ENCODE data around the gene DLG5.

DLG5 gene

DNA sequence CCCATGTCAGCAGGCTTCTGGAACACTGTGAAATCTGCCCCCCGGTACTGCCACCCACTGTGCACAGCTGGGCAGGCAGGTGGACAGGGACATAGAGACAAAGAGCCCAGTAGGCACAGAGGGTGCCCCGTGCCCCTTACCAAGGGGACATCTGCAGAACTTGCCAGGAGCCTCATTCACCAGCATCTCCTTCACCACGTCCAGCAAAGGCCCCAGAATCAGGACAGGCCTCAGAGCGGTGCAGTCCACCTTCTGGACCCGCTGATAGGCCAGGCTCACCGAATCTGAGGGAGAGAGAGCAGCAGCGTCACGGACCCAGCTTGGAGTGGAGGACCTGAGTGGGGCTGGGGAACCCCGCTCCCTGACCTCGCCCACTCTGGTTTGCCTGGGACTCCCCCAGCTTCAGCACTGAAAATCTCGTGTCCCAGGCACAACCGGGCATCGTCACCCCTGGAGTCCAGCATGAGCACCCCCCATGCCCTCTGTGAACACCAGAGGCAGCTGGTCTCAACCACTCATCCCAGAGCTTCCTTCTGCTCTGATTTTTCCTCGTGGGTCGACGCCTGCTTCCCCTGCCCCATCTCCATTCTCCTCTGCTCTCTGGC is 130.1 kb downstream of the DLG5 start:
- TF ChIP-seq CTCF (IDR thresholded peaks at IDR 0.05; ENCODE audit: insufficient read depth, low read length, missing control alignments): no peak
- DNase-seq (ENCODE audit: low read depth, low spot score): no peak
- no peak overlapping the region for H3K4me3 ChIP-seq (ENCODE audit: low read depth, low read length)
- CTCF ChIA-PET: interaction anchor here (1.1 to 1.2 kb wide), 2 partner anchors 9 to 630 kb away, joined by 3 read pairs; no protein-coding TSS in a partner anchor
- POLR2A ChIA-PET: no interaction called here

DNA sequence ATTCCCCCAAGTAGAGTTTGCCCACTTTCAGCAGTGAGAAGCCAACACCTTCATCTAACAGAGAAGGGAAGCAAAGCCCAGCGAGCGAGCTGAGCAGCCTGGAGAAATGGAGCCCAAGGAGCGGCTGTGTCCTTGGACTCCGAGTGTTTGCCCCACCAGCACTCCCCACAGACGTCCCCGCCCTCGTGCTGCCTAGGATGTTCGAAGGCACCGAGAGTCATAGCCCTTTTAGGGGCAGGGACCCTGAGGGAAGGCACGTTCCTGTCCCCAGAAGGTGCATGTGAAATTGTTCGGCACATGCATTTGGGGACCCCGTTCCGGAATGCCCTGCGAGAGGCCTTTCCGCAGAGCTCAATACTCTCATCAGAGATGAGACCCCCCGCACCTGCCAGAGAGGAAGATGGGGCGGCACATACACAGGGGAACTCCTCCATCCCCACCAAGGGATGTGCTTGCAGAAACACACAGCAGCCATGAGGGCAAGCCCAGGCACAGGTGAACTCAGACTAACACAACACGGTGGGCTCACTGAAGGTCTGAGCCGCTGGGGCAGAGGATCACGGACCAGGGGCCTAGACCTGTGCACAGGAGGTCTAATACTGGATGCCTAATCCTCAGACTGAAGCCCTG is 131.0 kb downstream of the DLG5 start:
- ChIA-PET POLR2A (no interaction called here), CTCF (interaction anchor here (0.7 kb wide), 1 partner anchor 10 kb away, joined by 3 read pairs; no protein-coding TSS in a partner anchor)
- no peak overlapping the region for H3K4me3 ChIP-seq (ENCODE audit: low read depth, low read length)
- DNase-seq (ENCODE audit: low read depth, low spot score): no peak
- TF ChIP-seq CTCF (IDR thresholded peaks at IDR 0.05; ENCODE audit: insufficient read depth, low read length, missing control alignments): no peak

- no peak for TF ChIP-seq CTCF (IDR thresholded peaks at IDR 0.05; ENCODE audit: insufficient read depth, low read length, missing control alignments)
- no peak overlapping the region for H3K4me3 ChIP-seq (ENCODE audit: low read depth, low read length)
- ChIA-PET CTCF (no interaction called here), POLR2A (interaction anchor here (0.5 kb wide), 1 partner anchor 43 kb away, joined by 4 read pairs; no protein-coding TSS in a partner anchor)
- DNase-seq (ENCODE audit: low read depth, low spot score): no peak
Measured at GRCh38 chr10:77794256-77795142, 132.1 kb downstream of the DLG5 start.

DNA sequence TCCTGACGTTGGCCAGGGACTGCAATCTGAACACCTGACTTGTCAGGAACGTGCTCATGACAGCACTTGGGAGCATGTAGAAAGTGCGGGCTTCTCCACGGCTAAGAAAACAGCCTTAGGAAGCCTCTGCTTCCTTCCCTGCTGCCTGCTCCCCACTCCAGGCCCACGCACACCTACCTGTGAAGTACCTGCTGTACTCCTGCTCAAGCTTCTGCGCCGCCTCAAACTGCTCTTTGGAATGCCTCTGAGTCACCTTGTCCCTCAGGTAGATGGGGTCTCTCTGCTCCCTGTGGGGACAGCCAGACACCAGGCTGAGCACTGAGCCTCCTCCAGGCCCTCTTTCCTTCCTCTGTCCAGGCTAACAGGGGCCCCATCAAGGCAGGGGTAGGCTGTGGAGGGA is 132.7 kb downstream of the DLG5 start:
- CTCF ChIA-PET: no interaction called here

GRCh38 chr10:77792155-77792554 is 134.4 kb downstream of the DLG5 start:
- no peak overlapping the region for H3K4me3 ChIP-seq (ENCODE audit: low read depth, low read length)
- DNase-seq (ENCODE audit: low read depth, low spot score): no peak
- ChIA-PET CTCF (interaction anchor here (0.7 kb wide), 1 partner anchor 80 kb away, joined by 3 read pairs; no protein-coding TSS in a partner anchor), POLR2A (no interaction called here)
- TF ChIP-seq CTCF (IDR thresholded peaks at IDR 0.05; ENCODE audit: insufficient read depth, low read length, missing control alignments): no peak

More for the DNA sequence above, 132.7 kb downstream of the DLG5 start:
- no peak overlapping the region for H3K4me3 ChIP-seq (ENCODE audit: low read depth, low read length)
- DNase-seq (ENCODE audit: low read depth, low spot score): no peak
- POLR2A ChIA-PET: no interaction called here
- no peak for TF ChIP-seq CTCF (IDR thresholded peaks at IDR 0.05; ENCODE audit: insufficient read depth, low read length, missing control alignments)

DNA sequence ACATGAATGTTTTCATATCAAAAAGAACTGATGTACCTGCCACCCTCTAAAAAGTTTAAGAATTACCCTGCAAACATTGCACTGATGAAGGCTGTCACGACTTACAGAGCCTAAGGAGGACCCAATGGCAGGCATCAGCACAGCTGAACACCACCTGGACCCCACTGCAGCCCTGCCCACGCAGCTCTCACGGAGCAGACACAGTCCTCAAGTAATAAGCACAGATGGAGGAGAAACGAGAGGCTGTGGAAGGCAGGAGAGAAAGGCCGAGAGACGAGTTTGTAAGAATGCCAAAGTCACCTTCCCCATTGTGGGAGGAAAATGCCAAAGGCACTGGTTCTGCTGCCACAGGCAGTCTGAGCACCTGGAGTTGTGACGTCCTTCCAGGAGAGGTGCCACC is 135.0 kb downstream of the DLG5 start:
- DNase-seq (ENCODE audit: low read depth, low spot score): no peak
- H3K4me3 ChIP-seq (ENCODE audit: low read depth, low read length): no peak overlapping the region
- CTCF ChIA-PET: no interaction called here
- POLR2A ChIA-PET: no interaction called here
- no peak for TF ChIP-seq CTCF (IDR thresholded peaks at IDR 0.05; ENCODE audit: insufficient read depth, low read length, missing control alignments)
